Right kidney (tissue), 1 donor: Measurements from ENCODE around the gene CCP110.
A peak's percentile ranks its signal among the peaks of the same experiment; 100 is the strongest.

Experiments
- DNase-seq: peaks from one replicate; pipeline ENCODE4 v3.0.0-alpha.2; 2016

The CCP110 gene

GRCh38 chr16:19555186-19555937 is 31.6 kb downstream of the CCP110 start, which contains the start of gene VPS35L:
Gene VPS35L, plus strand, starts transcription at chr16:19555703. Its CDS starts 27 bp downstream, at chr16:19555730.
- peak; percentile 97 for DNase-seq

GRCh38 chr16:19555938-19556771 is 32.4 kb downstream of the CCP110 start:
- DNase-seq: no peak

DNA sequence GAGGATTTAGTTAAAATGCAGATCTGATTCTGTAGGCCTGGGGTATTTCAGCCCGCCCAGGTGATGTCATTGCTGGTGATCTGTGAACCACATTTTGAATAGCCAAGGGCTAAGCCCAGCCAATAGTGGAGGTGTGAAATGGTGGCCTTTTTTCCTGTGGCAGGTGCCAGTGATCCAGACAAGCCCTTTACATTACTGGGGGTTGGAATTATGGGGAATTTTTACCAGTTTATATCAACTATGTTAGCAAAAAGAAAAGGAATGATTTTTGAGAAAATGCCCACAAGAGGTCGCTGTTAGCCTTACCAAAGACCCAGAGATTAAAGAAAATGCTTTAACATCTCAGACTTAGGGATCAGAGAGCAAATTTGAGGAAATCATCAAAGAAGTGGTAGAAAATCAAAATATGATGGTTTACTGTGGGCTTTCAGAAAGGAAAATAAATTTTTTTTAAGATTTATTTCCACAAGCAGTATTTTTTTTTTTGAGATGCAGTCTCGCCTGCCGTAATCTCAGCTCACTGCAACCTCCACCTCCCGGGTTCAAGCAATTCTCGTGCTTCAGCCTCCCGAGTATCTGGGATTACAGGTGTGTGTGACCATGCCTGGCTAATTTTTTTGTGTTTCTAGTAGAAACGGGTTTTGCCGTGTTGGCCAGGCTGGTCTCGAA is 35.6 kb downstream of the CCP110 start:
- peak; percentile 24 for DNase-seq

- DNase-seq: no peak
Observed at GRCh38 chr16:19560078-19560477, 36.3 kb downstream of the CCP110 start.

DNA sequence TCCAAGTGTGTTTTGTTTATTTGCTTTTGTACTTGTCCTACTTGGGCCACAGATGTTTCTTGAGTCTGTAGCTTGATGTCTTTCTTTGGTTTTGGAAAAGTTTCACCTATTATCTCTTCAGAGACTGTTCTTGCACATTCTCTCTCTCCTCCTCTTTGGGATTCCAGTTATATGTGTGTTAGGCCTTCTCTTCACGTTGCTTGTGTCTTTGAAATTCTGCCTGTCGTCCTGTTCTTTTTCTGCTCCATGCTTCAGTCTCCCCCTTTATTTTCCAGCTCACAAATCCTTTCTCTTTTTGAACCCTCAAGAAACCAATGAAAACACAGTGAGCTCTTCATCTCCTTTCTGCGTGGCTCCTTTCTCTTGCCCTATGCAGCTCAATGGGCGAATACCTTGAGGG is 39.6 kb downstream of the CCP110 start:
- no peak for DNase-seq

DNA sequence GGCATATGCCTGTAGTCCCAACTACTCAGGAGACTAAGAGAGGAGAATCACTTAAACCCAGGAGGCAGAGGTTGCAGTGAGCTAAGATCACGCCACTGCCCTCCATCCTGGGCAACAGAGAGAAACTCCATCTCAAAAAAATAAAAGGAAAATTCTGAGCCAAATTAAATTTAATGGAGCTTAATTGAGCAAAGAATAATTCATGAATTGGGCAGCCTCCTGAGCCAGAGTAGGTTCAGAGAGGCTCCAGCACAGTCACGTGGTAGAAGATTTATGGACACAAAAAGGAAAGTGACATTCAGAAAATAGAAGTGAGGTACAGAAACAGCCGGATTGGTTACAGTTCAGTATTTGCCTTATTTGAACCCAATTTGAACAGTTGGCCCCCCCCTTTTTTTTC is 42.6 kb downstream of the CCP110 start:
- no peak for DNase-seq

DNA sequence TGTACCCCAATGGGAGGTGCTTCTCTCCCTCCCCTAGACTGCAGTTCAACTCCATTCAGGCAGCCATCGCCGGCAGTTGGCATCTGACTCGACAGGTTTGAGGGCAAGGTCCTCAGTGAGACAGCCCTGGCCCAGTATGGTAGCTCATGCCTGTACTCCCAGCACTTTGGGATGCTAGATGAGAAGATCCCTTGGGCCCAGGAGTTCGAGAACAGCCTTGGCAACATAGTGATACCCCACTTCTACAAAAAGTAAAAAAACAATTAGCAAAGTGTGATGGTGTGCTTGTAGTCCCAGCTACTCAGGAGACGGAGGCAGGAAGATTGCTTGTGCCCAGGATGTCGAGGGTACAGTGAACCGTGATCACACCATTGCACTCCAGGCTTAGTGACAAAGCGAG is 43.8 kb downstream of the CCP110 start:
- DNase-seq: no peak

GRCh38 chr16:19573997-19574396 is 50.3 kb downstream of the CCP110 start:
- DNase-seq: no peak

- DNase-seq: no peak
Observed at GRCh38 chr16:19574615-19575014, 50.9 kb downstream of the CCP110 start.

- no peak for DNase-seq
Observed at GRCh38 chr16:19578378-19578971, 54.7 kb downstream of the CCP110 start.

DNA sequence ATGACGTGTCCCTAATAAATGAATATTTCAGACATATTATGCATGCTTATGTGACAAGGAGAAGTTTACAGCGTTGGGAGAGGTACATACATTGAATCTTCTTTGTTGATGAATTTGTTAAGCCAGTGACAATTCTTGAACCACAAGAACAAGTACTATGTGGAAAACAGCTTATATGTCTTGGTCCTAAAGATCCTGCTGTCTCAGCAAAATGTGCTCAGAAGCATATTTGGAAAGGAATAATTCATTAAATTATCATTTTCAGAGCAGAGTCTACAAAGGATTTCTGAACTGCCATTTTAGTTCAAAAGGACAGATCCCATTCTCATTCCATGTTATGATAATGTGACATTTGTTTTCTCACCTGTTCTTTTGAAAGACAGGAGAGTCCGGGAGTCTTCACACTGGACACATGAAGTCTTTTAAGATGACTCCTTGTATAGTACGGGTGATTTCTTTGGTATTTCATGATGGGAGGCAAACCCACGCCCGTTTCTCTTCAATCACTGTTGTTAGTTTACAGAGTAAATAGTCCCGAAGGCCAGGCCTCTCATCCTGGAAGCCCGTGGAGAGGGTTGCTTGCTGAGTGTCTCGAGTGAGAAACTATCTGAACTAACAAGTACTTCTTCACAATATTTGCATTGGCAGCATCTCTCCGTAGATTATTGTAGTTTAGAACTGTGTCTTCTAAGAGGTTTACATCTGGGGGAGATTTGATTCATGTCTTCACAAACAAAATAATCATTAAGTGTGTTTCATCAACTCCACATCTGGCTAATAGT is 58.5 kb downstream of the CCP110 start:
- no peak for DNase-seq

DNA sequence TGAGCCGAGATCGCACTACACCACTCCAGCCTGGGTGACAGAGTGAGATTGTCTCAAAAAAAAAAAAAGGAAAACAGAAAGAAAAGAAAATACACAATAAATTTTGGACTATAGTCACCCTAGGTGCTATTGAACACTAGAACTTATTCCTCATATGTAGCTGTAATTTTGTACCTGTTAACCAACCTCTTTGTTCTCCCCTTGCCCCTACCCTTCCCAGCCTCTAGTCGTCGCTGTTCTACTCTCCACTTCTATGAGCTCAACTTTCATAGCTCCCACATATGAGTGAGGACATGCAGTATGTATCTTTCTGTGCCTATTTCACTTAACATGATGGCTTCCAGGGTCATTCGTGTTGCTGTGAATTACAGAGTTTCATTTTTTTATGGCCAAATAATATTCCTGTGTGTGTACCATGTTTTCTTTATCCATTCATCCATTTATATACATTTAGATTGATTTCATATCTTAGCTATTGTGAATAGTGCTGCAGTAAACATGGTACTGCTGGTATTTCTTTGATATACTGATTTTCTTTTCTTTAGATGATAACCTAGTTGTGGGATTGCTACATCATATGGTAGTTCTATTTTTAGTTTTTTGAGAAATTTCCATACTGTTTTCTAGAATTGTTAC is 60.0 kb downstream of the CCP110 start:
- DNase-seq: no peak

DNA sequence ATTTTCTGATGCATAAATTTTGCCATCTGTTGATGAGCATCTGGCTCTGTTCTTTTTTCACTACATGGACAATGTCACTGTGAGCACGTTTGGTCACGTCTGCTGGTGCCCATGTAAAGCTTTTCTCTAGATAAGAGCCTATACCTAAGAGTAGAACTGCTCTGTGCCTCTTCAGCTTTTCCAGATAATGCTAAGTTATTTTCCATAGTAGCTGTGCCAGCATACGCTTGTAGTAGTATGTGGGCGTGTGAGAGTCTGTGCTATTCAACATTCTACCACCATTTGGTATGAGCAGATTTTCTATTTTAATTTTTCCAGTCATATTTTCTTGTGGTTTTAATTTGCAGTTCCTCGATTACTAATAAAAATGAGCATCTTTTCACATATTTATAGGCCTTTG is 64.9 kb downstream of the CCP110 start:
- no peak for DNase-seq

DNA sequence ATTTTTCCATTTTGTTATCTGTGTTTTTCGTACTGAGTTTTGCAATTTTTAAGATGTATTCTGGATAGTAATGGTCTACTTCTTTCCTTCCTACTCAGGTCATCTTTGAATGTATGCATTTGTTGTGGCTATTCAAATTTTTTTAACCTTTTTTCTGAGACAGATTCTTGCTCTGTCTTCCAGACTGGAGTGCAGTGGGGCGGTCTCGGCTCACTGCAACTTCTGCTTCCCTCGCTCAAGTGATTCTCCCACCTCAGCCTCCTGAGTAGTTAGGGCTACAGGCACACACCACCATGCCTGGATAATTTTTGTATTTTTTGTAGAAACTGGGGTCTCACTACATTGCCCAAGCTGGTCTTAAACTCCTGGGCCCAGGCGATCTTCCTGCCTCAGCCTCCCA is 65.4 kb downstream of the CCP110 start:
- DNase-seq: no peak

GRCh38 chr16:19589771-19590302 is 66.1 kb downstream of the CCP110 start:
- DNase-seq: no peak

- no peak for DNase-seq
Observed at GRCh38 chr16:19595043-19595767, 71.5 kb downstream of the CCP110 start.

DNA sequence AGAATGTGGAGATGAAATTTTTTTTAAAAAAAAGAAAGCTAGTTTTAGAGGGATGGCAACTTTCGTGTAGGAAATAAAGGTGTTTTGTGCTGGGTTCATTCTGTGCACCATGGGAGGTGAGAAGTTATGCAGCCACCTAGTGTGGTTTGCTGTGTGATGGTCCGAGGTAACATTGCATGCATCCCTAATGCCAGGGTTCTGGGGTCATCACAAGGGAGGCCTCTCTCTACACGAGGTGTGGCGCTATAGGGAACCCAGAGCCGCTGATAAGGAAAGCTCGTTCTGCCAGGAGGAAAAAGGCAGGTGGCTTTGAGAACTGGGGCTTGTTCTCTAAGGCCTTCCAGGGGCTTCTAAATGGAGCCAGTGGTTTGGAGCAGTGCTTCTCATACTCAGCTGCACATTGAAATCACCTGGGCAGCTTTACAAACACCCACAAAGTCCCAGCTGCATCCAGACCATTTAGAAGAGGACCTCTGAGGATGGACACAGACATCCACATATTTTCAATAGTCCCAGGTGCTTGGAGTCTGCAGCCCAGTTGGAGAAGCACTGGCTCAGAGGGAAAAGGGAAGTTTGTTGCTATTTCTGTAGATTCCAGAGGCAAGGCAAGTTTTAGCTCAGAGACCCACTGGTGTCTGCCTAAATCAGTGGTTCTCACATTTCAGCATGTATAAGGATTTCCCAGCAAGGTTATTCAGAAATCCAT is 75.2 kb downstream of the CCP110 start:
- no peak for DNase-seq

DNA sequence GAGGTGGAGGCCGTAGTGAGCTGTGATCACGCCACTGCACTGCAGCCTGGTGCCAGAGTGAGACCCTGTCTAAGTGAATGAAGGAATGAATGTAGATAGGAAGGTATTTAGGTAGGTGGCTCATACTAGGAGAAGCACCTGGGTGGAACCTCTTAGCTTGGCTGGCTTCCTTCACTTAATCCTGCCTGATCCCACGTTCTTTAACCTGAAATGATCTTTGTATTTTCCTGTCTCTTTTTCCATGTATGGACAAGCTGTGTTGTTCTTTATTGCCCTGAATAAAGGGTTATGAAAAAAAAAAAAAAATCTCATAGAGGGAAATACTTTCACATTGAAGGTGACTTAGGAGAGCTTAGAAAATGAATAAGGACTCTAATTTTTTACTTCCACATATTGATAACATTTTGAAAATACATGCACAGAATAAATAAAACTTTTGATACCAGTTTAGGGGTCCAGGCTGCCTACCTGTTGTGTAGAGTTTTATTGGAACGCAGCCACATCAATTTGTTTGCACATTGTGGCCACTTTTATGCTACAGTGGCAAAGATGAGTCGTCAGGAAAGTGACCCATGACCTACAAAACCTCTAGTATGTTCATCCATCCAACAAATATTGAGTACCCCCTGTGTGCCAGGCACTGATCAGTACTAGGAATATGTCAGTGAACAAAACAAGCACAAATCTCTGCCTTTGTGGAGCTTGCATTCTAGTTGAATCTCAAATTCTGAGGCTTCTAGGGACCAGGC is 76.4 kb downstream of the CCP110 start:
- DNase-seq: no peak
